Naive thymus-derived CD4-positive, alpha-beta T cell (primary cell): Measurements from ENCODE around the gene TMED5. TPM values are rescaled to one million over a fixed set of nuclear protein-coding genes. Genes with fewer than 3 reads are reported as not detected.
"Not testable (repeated sequence)": the region's sequence is repeated elsewhere in the genome, so short reads cannot be mapped to it uniquely, and the experiment has no call there.

ENCODE experiments used
- ATAC-seq: fragments of 150-1000 bp; cut with Tn5 transposase; 2 replicates; pipeline ENCODE4 v1.10.0; 2021; ENCODE audit warnings: mild to moderate bottlenecking, moderate library complexity
- CTCF ChIA-PET: fragments of 350-600 bp; sonication (Branson Sonifier 250); formaldehyde crosslinking; loops from one replicate; lab custom pipeline; 2021; ENCODE audit warnings: antibody characterized with exemption; lab: Charles Lee
- POLR2A ChIA-PET: fragments of 350-600 bp; sonication (Branson Sonifier 250); formaldehyde crosslinking; loops from one replicate; lab custom pipeline; 2021; ENCODE audit warnings: antibody characterized with exemption, inconsistent platforms; lab: Charles Lee
- DNase-seq, 9 donors: peaks; one replicate each; pipeline versions ENCODE4 v3.0.0 to v3.0.0-alpha.2; 2020 to 2022; ENCODE audit warnings: mixed read lengths in 1 of 9
- H3K27ac ChIP-seq: one replicate; pipeline ENCODE4 v1.7.0; 2013; ENCODE audit warnings: mild to moderate bottlenecking, low read depth, low read length, moderate library complexity
- H3K27me3 ChIP-seq, 2 donors: one replicate each; pipeline ENCODE4 v1.7.0; 2013; ENCODE audit warnings: low read length in 2 of 2, mild to moderate bottlenecking in 2 of 2, moderate library complexity in 2 of 2; ENCODE audit not compliant: control insufficient read depth in 2 of 2, insufficient read depth in 2 of 2
- H3K36me3 ChIP-seq, 3 experiments: 1 replicate in 2 of 3; 2 replicates in 1 of 3; pipeline ENCODE4 v1.7.0; 2013; ENCODE audit warnings: low read length in 3 of 3, mild to moderate bottlenecking in 3 of 3, moderate library complexity in 1 of 3; ENCODE audit not compliant: insufficient read depth in 3 of 3, control insufficient read depth in 2 of 3
- H3K4me1 ChIP-seq, 2 donors: one replicate each; pipeline ENCODE4 v1.7.0; 2013; ENCODE audit warnings: low read length in 2 of 2, mild to moderate bottlenecking in 2 of 2, moderate library complexity in 1 of 2; ENCODE audit not compliant: control insufficient read depth in 2 of 2, insufficient read depth in 2 of 2
- H3K4me3 ChIP-seq: 2 replicates; pipeline ENCODE4 v1.7.0; 2013; ENCODE audit warnings: mild to moderate bottlenecking, low read length
- H3K9me3 ChIP-seq, 3 experiments: 1 replicate in 2 of 3; 2 replicates in 1 of 3; pipeline ENCODE4 v1.7.0; 2013; ENCODE audit warnings: low read length in 3 of 3; ENCODE audit not compliant: control insufficient read depth in 2 of 3
- H3K27ac Mint-ChIP-seq, 9 donors: one replicate each; pipeline ENCODE4 v1.8.0; 2020 to 2022; ENCODE audit warnings: mixed read lengths in 9 of 9, mild to moderate bottlenecking in 8 of 9, moderate library complexity in 5 of 9, inconsistent platforms in 2 of 9
- H3K27me3 Mint-ChIP-seq, 5 donors: one replicate each; pipeline ENCODE4 v1.8.0; 2021 to 2022; ENCODE audit warnings: mixed read lengths in 5 of 5, mild to moderate bottlenecking in 1 of 5
- H3K36me3 Mint-ChIP-seq, 5 donors: one replicate each; pipeline ENCODE4 v1.8.0; 2020 to 2022; ENCODE audit warnings: mixed read lengths in 5 of 5, mild to moderate bottlenecking in 3 of 5, inconsistent platforms in 1 of 5
- H3K4me1 Mint-ChIP-seq, 7 donors: one replicate each; pipeline ENCODE4 v1.8.0; 2020 to 2022; ENCODE audit warnings: mixed read lengths in 7 of 7, mild to moderate bottlenecking in 3 of 7, inconsistent platforms in 1 of 7
- H3K4me3 Mint-ChIP-seq, 10 donors: one replicate each; pipeline ENCODE4 v1.8.0; 2020 to 2022; ENCODE audit warnings: mild to moderate bottlenecking in 10 of 10, mixed read lengths in 10 of 10, moderate library complexity in 6 of 10, inconsistent platforms in 2 of 10
- H3K9me3 Mint-ChIP-seq, 11 donors: one replicate each; pipeline ENCODE4 v1.8.0; 2020 to 2022; ENCODE audit warnings: mixed read lengths in 11 of 11, mild to moderate bottlenecking in 4 of 11, inconsistent platforms in 1 of 11, moderate library complexity in 1 of 11
- intact Hi-C, 2 donors: fragments of 100-400 bp; cut with micrococcal nuclease; formaldehyde crosslinking; loops; one replicate each; pipeline ENCODE4 v1.15.1; 2023
- polyA plus RNA-seq, 2 donors: library from polyadenylated mRNA; unstranded; fragments of 300-500 nt; fragmentation: Illumina TruSeq; gene quantifications; one replicate each; pipeline ENCODE4 v1.2.3, GENCODE V29; 2021
- total RNA-seq, 6 experiments: library from RNA in 5 of 6; stranded (reverse) in 5 of 6; gene quantifications; 1 replicate in 5 of 6; 2 replicates in 1 of 6; pipeline ENCODE4 v1.2.3 and lab custom pipeline; 2021 to 2026

TMED5 gene
- 10 to 100 TPM; 37.8 to 60.0 (median 47.4) TPM for total RNA-seq
- 10 to 100 TPM; 17.6 to 20.0 TPM for polyA plus RNA-seq
- total RNA-seq (lab: John Stamatoyannopoulos, UW): 56.4 reads per million, percentile 74 among the genes with 10 or more reads in this experiment

GRCh38 chr1:93179886-93180722, at the start of gene TMED5:
Gene TMED5, minus strand, starts transcription at chr1:93180413. Its CDS starts 171 bp downstream, at chr1:93180242.
- peaks cover 0 to 7% (median 3%) of the 10 kb centered on the region in 3 experiments for H3K36me3 ChIP-seq
- DNase-seq (peak; percentile 94 to 97 (median 96)), ATAC-seq (peak; percentile 89)
- no peaks in the 10 kb centered on the region for H3K9me3 ChIP-seq
- H3K4me3 ChIP-seq: peak within 1 kb of the TSS; percentile 95
- peak within 1 kb of the TSS; percentile 91 to 98 (median 94) for H3K4me3 Mint-ChIP-seq
- CTCF ChIA-PET: no interaction called here
- peaks cover 30 to 59% (median 47%) of the 10 kb centered on the region in 7 donors for H3K4me1 Mint-ChIP-seq
- peak within 1 kb of the TSS; percentile 86 to 99 (median 97) for H3K27ac Mint-ChIP-seq
- peak within 1 kb of the TSS; percentile 91 for H3K27ac ChIP-seq
- peaks cover 0 to 21% (median 0%) of the 10 kb centered on the region in 5 donors for H3K36me3 Mint-ChIP-seq
- POLR2A ChIA-PET: interaction anchor here (1.4 kb wide), 1 partner anchor 100 kb away, joined by 3 read pairs; the partner anchor contains the start of gene MTF2
- H3K4me1 ChIP-seq: peaks cover 24 to 30% of the 10 kb centered on the region in 2 donors
- H3K27me3 ChIP-seq: no peaks in the 10 kb centered on the region
- intact Hi-C loops: loop anchor here (1.0 to 10.0 kb wide), 25 partner anchors 9 to 1892 kb away; partner anchors contain the start of genes ABCD3 (in 2 of the 2), GCLM (in 2 of the 2), MTF2 (in 2 of the 2) and ALG14 (in 1 of the 2)
- no peaks in the 10 kb centered on the region for H3K9me3 Mint-ChIP-seq
- H3K27me3 Mint-ChIP-seq: no peaks in the 10 kb centered on the region

- no peaks in the 10 kb centered on the region for H3K27me3 Mint-ChIP-seq
- no peak for DNase-seq
- peaks cover 6 to 23% (median 19%) of the 10 kb centered on the region in 7 donors for H3K4me1 Mint-ChIP-seq
- Histone ChIP-seq H3K36me3 (no peaks in the 10 kb centered on the region), H3K4me3 (no peak overlapping the region), H3K4me1 (peaks cover 4 to 6% of the 10 kb centered on the region in 2 donors), H3K27ac (no peak overlapping the region), H3K9me3 (no peaks in the 10 kb centered on the region), H3K27me3 (no peaks in the 10 kb centered on the region)
- no peak for ATAC-seq
- ChIA-PET POLR2A (no interaction called here), CTCF (no interaction called here)
- no peak overlapping the region for H3K27ac Mint-ChIP-seq
- H3K4me3 Mint-ChIP-seq: no peak overlapping the region
- peaks cover 0 to 4% (median 0%) of the 10 kb centered on the region in 11 donors for H3K9me3 Mint-ChIP-seq
- peaks cover 7 to 35% (median 26%) of the 10 kb centered on the region in 5 donors for H3K36me3 Mint-ChIP-seq
- intact Hi-C loops: no loop called here
Observed at GRCh38 chr1:93223023-93223675, 42.9 kb upstream of the TMED5 start.

GRCh38 chr1:93221913-93222312, 41.7 kb upstream of the TMED5 start:
- Mint-ChIP-seq H3K27me3 (no peaks in the 10 kb centered on the region), H3K36me3 (peaks cover 7 to 37% (median 27%) of the 10 kb centered on the region in 5 donors), H3K9me3 (peaks cover 0 to 4% (median 0%) of the 10 kb centered on the region in 11 donors), H3K27ac (no peak overlapping the region), H3K4me1 (peaks cover 6 to 23% (median 19%) of the 10 kb centered on the region in 7 donors), H3K4me3 (no peak overlapping the region)
- intact Hi-C loops: no loop called here
- Histone ChIP-seq H3K27ac (no peak overlapping the region), H3K4me3 (no peak overlapping the region), H3K27me3 (no peaks in the 10 kb centered on the region), H3K4me1 (peaks cover 4 to 6% of the 10 kb centered on the region in 2 donors), H3K36me3 (no peaks in the 10 kb centered on the region), H3K9me3 (no peaks in the 10 kb centered on the region)
- no peak for ATAC-seq
- ChIA-PET POLR2A (interaction anchor here (1.1 kb wide), 1 partner anchor 93 kb away, joined by 3 read pairs; no protein-coding TSS in a partner anchor), CTCF (no interaction called here)
- DNase-seq: no peak

- DNase-seq, H3K27ac Mint-ChIP-seq, ATAC-seq, H3K36me3 ChIP-seq, H3K27me3 Mint-ChIP-seq, intact Hi-C loops, H3K27me3 ChIP-seq, H3K9me3 Mint-ChIP-seq, H3K27ac ChIP-seq, H3K4me1 ChIP-seq, H3K9me3 ChIP-seq, CTCF ChIA-PET, H3K4me3 ChIP-seq: not testable (repeated sequence)
- peaks cover 6 to 23% (median 19%) of the 10 kb centered on the region in 7 donors for H3K4me1 Mint-ChIP-seq
- peaks cover 3 to 34% (median 22%) of the 10 kb centered on the region in 5 donors for H3K36me3 Mint-ChIP-seq
- POLR2A ChIA-PET: interaction anchor here (1.1 kb wide), 1 partner anchor 92 kb away, joined by 3 read pairs; no protein-coding TSS in a partner anchor
- H3K4me3 Mint-ChIP-seq: peak overlapping the region in 2 of 10 donors; percentile 33 to 42
Observed at GRCh38 chr1:93220716-93221115, 40.5 kb upstream of the TMED5 start.

GRCh38 chr1:93219443-93219842, 39.2 kb upstream of the TMED5 start:
- Mint-ChIP-seq H3K4me3 (peak overlapping the region; percentile 35 to 86 (median 79)), H3K27ac (peak overlapping the region; percentile 37 to 90 (median 69)), H3K27me3 (no peaks in the 10 kb centered on the region), H3K4me1 (peaks cover 6 to 23% (median 19%) of the 10 kb centered on the region in 7 donors), H3K9me3 (peaks cover 0 to 4% (median 0%) of the 10 kb centered on the region in 11 donors), H3K36me3 (peaks cover 3 to 36% (median 17%) of the 10 kb centered on the region in 5 donors)
- Histone ChIP-seq H3K9me3 (no peaks in the 10 kb centered on the region), H3K27me3 (no peaks in the 10 kb centered on the region), H3K36me3 (no peaks in the 10 kb centered on the region), H3K27ac (peak overlapping the region; percentile 55), H3K4me1 (peaks cover 4 to 6% of the 10 kb centered on the region in 2 donors), H3K4me3 (peak overlapping the region; percentile 64)
- CTCF ChIA-PET: no interaction called here
- POLR2A ChIA-PET: no interaction called here
- peak; percentile 34 for ATAC-seq
- intact Hi-C loops: loop anchor here (1.0 to 5.0 kb wide), 4 partner anchors 38 to 127 kb away; partner anchors contain the start of genes CCDC18 (in 1 of the 2) and TMED5 (in 1 of the 2)
- DNase-seq: peak in 7 of 9 donors; percentile 3 to 28 (median 19)

- H3K4me1 ChIP-seq: peaks cover 4 to 6% of the 10 kb centered on the region in 2 donors
- no peak overlapping the region for H3K27ac ChIP-seq
- Mint-ChIP-seq H3K27ac (no peak overlapping the region), H3K36me3 (peaks cover 0 to 32% (median 12%) of the 10 kb centered on the region in 5 donors), H3K4me1 (peaks cover 6 to 20% (median 15%) of the 10 kb centered on the region in 7 donors), H3K4me3 (no peak overlapping the region), H3K9me3 (no peaks in the 10 kb centered on the region), H3K27me3 (no peaks in the 10 kb centered on the region)
- no peaks in the 10 kb centered on the region for H3K36me3 ChIP-seq
- no peak overlapping the region for H3K4me3 ChIP-seq
- H3K27me3 ChIP-seq: no peaks in the 10 kb centered on the region
- CTCF ChIA-PET: no interaction called here
- ATAC-seq (no peak), DNase-seq (no peak)
- no peaks in the 10 kb centered on the region for H3K9me3 ChIP-seq
- POLR2A ChIA-PET: interaction anchor here (0.5 kb wide), 1 partner anchor 60 kb away, joined by 7 read pairs; no protein-coding TSS in a partner anchor
- intact Hi-C loops: loop anchor here in 1 of 2 donors (5.0 kb wide), 1 partner anchor 123 kb away; no protein-coding TSS in a partner anchor
Observed at GRCh38 chr1:93215322-93215721, 35.1 kb upstream of the TMED5 start.
